ENCODE data around the gene AMIGO2.

GRCh38 chr12:47121146-47121545 is 41.4 kb upstream of the AMIGO2 start:
- TF ChIP-seq CTCF (IDR thresholded peaks at IDR 0.05) (no peak), POLR2A (IDR thresholded peaks at IDR 0.05) (no peak)

All from body of pancreas (tissue), 4 donors.